Loucy (cell line): ENCODE data around the gene PDZD4.

Experiments used
- H2AFZ ChIP-seq: fragments of 200-600 bp; sonication (generic); 2 replicates; pipeline ENCODE4 v1.6.0; 2016; ENCODE audit warnings: antibody characterized with exemption, mild to moderate bottlenecking, low read length, moderate library complexity
- H3F3A ChIP-seq: fragments of 200-600 bp; 2 replicates; pipeline ENCODE4 v1.6.0; 2016; ENCODE audit warnings: antibody characterized with exemption, low read depth, mild to moderate bottlenecking
- H3K27me3 ChIP-seq: fragments of 200-600 bp; sonication (generic); 2 replicates; pipeline ENCODE4 v1.6.1; 2014; ENCODE audit warnings: low read length, mild to moderate bottlenecking; ENCODE audit not compliant: insufficient read depth, poor library complexity, severe bottlenecking
- H3K36me3 ChIP-seq: fragments of 200-600 bp; sonication (generic); 2 replicates; pipeline ENCODE4 v1.6.1; 2016; ENCODE audit warnings: low read length; ENCODE audit not compliant: insufficient read depth
- H3K4me1 ChIP-seq: fragments of 200-600 bp; sonication (generic); 2 replicates; pipeline ENCODE4 v1.5.1; 2014; ENCODE audit warnings: low read length, mild to moderate bottlenecking; ENCODE audit not compliant: insufficient read depth, poor library complexity, severe bottlenecking
- H3K4me2 ChIP-seq: fragments of 200-600 bp; sonication (generic); 2 replicates; pipeline ENCODE4 v1.6.0; 2014; ENCODE audit warnings: antibody characterized with exemption, low read length, low read depth, mild to moderate bottlenecking; ENCODE audit not compliant: poor library complexity, severe bottlenecking
- H3K4me3 ChIP-seq: fragments of 200-600 bp; sonication (generic); 2 replicates; pipeline ENCODE4 v1.5.1; 2014; ENCODE audit warnings: low read length, mild to moderate bottlenecking, mixed read lengths; ENCODE audit not compliant: poor library complexity, severe bottlenecking
- H3K79me2 ChIP-seq: fragments of 200-600 bp; sonication (generic); 2 replicates; pipeline ENCODE4 v1.6.1; 2014; ENCODE audit warnings: low read length; ENCODE audit not compliant: insufficient read depth
- H3K9ac ChIP-seq: fragments of 200-600 bp; sonication (generic); 2 replicates; pipeline ENCODE4 v1.6.0; 2014; ENCODE audit warnings: mild to moderate bottlenecking, low read depth, low read length, moderate library complexity; ENCODE audit not compliant: poor library complexity, severe bottlenecking
- H3K9me2 ChIP-seq: fragments of 200-600 bp; sonication (generic); replicated peaks from 2 replicates; pipeline ENCODE4 v1.6.1; 2016; ENCODE audit warnings: low read depth, low read length, mixed read lengths
- H3K9me3 ChIP-seq: fragments of 200-600 bp; sonication (generic); 2 replicates; pipeline ENCODE4 v1.6.1; 2014; ENCODE audit warnings: mild to moderate bottlenecking, antibody characterized with exemption, low read length, low read depth; ENCODE audit not compliant: insufficient read depth
- H4K20me1 ChIP-seq: fragments of 200-600 bp; sonication (generic); 2 replicates; pipeline ENCODE4 v1.6.0; 2014; ENCODE audit warnings: antibody characterized with exemption, low read length, mild to moderate bottlenecking; ENCODE audit not compliant: insufficient read depth, poor library complexity, severe bottlenecking
- EZH2phosphoT487 ChIP-seq: fragments of 200-600 bp; IDR thresholded peaks from 2 replicates; pipeline ENCODE4 v1.6.1; 2018; ENCODE audit warnings: antibody characterized with exemption, mild to moderate bottlenecking, moderate library complexity, borderline replicate concordance
- TF ChIP-seq, protein P1 (sequence below): fragments of 200-600 bp; sonication (generic); conservative IDR thresholded peaks from 2 replicates; pipeline ENCODE4 v1.5.1; 2014; ENCODE audit warnings: mild to moderate bottlenecking, antibody characterized with exemption, low read length

Gene PDZD4

DNA sequence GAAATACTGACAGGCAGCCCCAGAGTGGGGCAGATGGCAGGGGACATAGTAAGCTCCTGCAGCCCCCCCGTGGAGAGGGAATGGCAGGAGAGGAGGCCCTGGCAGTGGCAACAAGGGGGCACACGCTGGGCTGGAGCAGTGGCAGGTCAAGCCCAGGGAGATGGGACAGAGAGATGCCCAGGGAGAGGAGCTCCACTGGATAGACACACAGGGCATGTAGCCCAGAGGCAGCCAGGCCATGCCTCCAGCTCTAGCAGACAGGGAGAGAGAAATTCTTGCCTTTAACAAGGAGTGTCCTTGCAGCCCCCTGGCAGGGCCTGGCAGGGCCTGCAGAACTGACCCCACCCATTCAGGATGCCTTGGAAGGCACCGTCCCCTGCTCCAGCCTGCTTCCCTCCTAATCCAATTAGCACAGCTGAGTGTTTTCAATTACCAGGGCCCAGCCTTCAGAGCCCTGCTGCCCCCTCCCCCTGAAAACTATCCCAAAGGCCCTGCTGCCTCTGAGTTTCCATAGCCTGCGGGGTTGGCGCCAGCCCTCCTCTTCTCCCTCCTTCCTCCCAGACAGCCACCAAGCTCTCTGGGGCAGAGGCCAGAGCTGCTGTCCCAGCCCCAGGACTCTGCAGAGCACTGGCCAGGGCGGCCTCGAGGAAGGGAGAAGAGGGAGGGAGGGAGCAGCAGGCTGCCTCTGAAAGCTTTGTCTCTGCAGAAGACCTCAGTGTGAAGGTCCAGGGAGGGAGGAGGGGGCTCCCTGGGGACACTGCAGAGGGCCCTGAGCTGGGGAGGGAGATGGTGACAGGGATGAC is 43.1 kb upstream of the PDZD4 start:
- no peaks in the 10 kb centered on the region for H3F3A ChIP-seq
- H2AFZ ChIP-seq, result no peak overlapping the region
- no peak overlapping the region for H3K4me3 ChIP-seq
- no peaks in the 10 kb centered on the region for H3K9me2 ChIP-seq
- no peak overlapping the region for H3K4me2 ChIP-seq
- no peaks in the 10 kb centered on the region for H4K20me1 ChIP-seq
- no peaks in the 10 kb centered on the region for H3K79me2 ChIP-seq
- H3K36me3 ChIP-seq, result no peaks in the 10 kb centered on the region
- H3K9me3 ChIP-seq, result no peaks in the 10 kb centered on the region
- H3K9ac ChIP-seq, result no peak overlapping the region
- TF ChIP-seq, protein P1, sequence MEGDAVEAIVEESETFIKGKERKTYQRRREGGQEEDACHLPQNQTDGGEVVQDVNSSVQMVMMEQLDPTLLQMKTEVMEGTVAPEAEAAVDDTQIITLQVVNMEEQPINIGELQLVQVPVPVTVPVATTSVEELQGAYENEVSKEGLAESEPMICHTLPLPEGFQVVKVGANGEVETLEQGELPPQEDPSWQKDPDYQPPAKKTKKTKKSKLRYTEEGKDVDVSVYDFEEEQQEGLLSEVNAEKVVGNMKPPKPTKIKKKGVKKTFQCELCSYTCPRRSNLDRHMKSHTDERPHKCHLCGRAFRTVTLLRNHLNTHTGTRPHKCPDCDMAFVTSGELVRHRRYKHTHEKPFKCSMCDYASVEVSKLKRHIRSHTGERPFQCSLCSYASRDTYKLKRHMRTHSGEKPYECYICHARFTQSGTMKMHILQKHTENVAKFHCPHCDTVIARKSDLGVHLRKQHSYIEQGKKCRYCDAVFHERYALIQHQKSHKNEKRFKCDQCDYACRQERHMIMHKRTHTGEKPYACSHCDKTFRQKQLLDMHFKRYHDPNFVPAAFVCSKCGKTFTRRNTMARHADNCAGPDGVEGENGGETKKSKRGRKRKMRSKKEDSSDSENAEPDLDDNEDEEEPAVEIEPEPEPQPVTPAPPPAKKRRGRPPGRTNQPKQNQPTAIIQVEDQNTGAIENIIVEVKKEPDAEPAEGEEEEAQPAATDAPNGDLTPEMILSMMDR, result no peak
- no peak for TF ChIP-seq EZH2phosphoT487
- peaks cover 10% of the 10 kb centered on the region for H3K4me1 ChIP-seq
- H3K27me3 ChIP-seq, result no peaks in the 10 kb centered on the region

DNA sequence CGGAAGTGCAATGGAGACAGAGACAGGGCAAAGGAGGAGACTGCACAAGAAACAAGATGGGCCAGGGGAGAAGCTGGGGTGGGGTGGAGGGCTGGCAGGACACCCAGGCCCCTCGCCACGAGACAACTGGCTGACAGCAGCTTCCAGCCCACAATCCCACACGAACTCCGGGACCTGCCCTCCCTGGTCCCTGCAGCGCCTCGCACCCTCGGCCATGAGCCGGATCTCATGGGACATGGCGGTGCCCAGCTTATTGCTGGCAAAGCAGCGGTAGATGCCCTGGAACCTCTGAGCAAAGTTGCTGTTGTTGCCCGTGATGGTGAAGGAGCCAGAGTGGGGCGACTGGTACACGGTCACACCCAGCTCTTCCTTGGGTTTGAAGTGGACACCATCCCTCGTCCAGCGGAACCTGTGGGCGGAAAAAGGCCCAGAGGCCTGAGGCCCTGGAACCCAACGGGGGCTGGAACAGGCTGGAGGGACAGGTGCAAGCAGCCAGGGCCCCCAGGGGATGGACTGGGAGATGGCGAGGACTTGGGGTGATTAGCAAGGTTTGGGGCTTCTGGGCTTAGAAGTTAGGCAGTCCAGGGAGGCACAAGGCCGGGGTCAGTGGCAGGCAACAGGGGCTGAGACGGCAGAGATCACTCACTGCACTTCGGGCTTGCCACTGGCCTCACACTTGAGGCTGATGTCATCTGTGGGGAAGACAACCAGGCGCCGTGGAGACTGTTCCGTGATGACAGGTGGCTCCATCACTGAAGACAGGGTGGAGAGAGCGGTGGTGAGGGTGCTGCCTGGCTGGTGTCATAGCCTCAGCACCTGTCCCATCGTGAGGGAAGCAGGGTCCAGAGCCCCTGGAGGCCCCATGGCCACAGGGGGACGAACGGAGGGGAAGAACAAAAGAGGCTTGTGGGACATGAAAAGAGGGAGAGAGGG is 41.9 kb upstream of the PDZD4 start:
- Histone ChIP-seq H3K4me3 (no peak overlapping the region), H3K4me2 (no peak overlapping the region), H3K4me1 (no peaks in the 10 kb centered on the region), H3K9ac (no peak overlapping the region), H3K27me3 (no peaks in the 10 kb centered on the region), H2AFZ (no peak overlapping the region), H3K9me2 (no peaks in the 10 kb centered on the region), H4K20me1 (no peaks in the 10 kb centered on the region), H3F3A (no peaks in the 10 kb centered on the region), H3K79me2 (no peaks in the 10 kb centered on the region), H3K9me3 (no peaks in the 10 kb centered on the region), H3K36me3 (no peaks in the 10 kb centered on the region)
- no peak for TF ChIP-seq EZH2phosphoT487
- TF ChIP-seq, protein P1, result no peak

DNA sequence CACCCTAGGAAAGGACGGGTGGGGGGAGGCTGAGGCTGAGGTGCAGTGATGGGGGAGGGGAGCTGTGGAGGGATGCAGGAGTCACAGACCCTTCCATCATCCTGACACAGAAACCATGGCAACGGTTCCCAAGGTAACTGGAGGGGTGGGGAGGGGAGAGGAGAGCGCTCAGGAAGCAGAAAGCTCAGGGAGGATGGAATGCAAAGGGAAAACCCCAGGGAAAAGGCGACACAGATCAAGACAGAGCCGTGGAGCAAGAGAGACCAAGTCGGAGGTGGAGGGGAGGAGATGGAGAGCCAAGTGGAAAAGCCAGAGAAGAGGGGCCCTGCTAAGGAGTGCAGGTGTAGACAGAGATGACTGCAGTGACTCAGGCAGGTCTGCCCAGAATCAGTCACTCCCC is 41.1 kb upstream of the PDZD4 start:
- H3K9me2 ChIP-seq, result no peaks in the 10 kb centered on the region
- TF ChIP-seq, protein P1, result no peak
- TF ChIP-seq EZH2phosphoT487, result no peak
- H3K27me3 ChIP-seq, result no peaks in the 10 kb centered on the region
- no peak overlapping the region for H2AFZ ChIP-seq
- no peaks in the 10 kb centered on the region for H3K9me3 ChIP-seq
- no peaks in the 10 kb centered on the region for H3K79me2 ChIP-seq
- no peak overlapping the region for H3K4me2 ChIP-seq
- no peaks in the 10 kb centered on the region for H3K36me3 ChIP-seq
- no peak overlapping the region for H3K4me3 ChIP-seq
- H3K4me1 ChIP-seq, result no peaks in the 10 kb centered on the region
- H3K9ac ChIP-seq, result no peak overlapping the region
- H4K20me1 ChIP-seq, result no peaks in the 10 kb centered on the region
- H3F3A ChIP-seq, result no peaks in the 10 kb centered on the region
